K562 (cell line): Measurements from ENCODE around the gene CIAO1. TPM values are rescaled to one million over a fixed set of nuclear protein-coding genes. Genes with fewer than 3 reads are reported as not detected.

Experiments
- ATF4 ChIP-seq: fragments of 450-650 bp; formaldehyde crosslinking; IDR thresholded peaks from 2 replicates; pipeline ENCODE4 v1.4.0; 2022; ENCODE audit warnings: mild to moderate bottlenecking, moderate library complexity
- BHLHE40 ChIP-seq: IDR thresholded peaks from 2 replicates; pipeline ENCODE4 v1.6.1; 2011; ENCODE audit warnings: low read length, improper control_type of control experiment
- EGR1 ChIP-seq: fragments of 450-650 bp; conservative IDR thresholded peaks from 2 replicates; pipeline ENCODE4 v1.6.1; 2017; ENCODE audit warnings: mild to moderate bottlenecking
- ELF1 ChIP-seq: fragments of 200-800 bp; sonication (Bioruptor generic); IDR thresholded peaks from 2 replicates; pipeline ENCODE4 v1.6.1; 2016; ENCODE audit warnings: missing genetic modification characterization, missing compliant biosample characterization
- ETS1 ChIP-seq: conservative IDR thresholded peaks from 2 replicates; pipeline ENCODE4 v1.6.1; 2011; ENCODE audit warnings: low read depth, mild to moderate bottlenecking, low read length; ENCODE audit not compliant: control insufficient read depth
- ETV5 ChIP-seq: sonication (generic); formaldehyde crosslinking; IDR thresholded peaks from 2 replicates; pipeline ENCODE4 v1.4.0; 2020; ENCODE audit warnings: low read depth, mild to moderate bottlenecking, missing genetic modification reagents
- GATAD2B ChIP-seq: fragments of 450-650 bp; IDR thresholded peaks from 2 replicates; pipeline ENCODE4 v1.6.1; 2017; ENCODE audit warnings: mild to moderate bottlenecking, borderline replicate concordance
- HDGF ChIP-seq: fragments of 450-650 bp; IDR thresholded peaks from 2 replicates; pipeline ENCODE4 v1.6.1; 2016
- ILF3 ChIP-seq: fragments of 450-650 bp; IDR thresholded peaks from 2 replicates; pipeline ENCODE4 v1.6.1; 2018; ENCODE audit warnings: antibody characterized with exemption, mild to moderate bottlenecking, moderate library complexity, borderline replicate concordance
- MYC ChIP-seq, 2 experiments: fragments of 250-450 bp in 1 of 2; sonication (Bioruptor Pico) in 1 of 2; IDR thresholded peaks; 2 replicates each; pipeline versions ENCODE4 v1.5.1 to v1.6.1; 2012 to 2021; ENCODE audit warnings: low read depth in 2 of 2, borderline replicate concordance in 1 of 2, improper control_type of control experiment in 1 of 2, low read length in 1 of 2, mild to moderate bottlenecking in 1 of 2, moderate library complexity in 1 of 2
- NELFE ChIP-seq: IDR thresholded peaks from 2 replicates; pipeline ENCODE4 v1.6.1; 2011; ENCODE audit warnings: mild to moderate bottlenecking; ENCODE audit not compliant: insufficient read depth, insufficient read length
- NR2C2 ChIP-seq, 2 experiments: fragments of 200-800 bp in 1 of 2; sonication (Bioruptor generic) in 1 of 2; sonication (generic) in 1 of 2; formaldehyde crosslinking in 1 of 2; IDR thresholded peaks; 2 replicates each; pipeline versions ENCODE4 v1.6.1 to v1.8.0; 2016 to 2022; ENCODE audit warnings: mild to moderate bottlenecking in 1 of 2, missing compliant biosample characterization in 1 of 2, missing genetic modification characterization in 1 of 2, missing genetic modification reagents in 1 of 2
- POLR3G ChIP-seq: IDR thresholded peaks from 2 replicates; pipeline ENCODE4 v1.6.1; 2011; ENCODE audit not compliant: insufficient read length, insufficient replicate concordance; ENCODE audit errors: extremely low read depth
- RBM22 ChIP-seq: fragments of 200-400 bp; formaldehyde crosslinking; IDR thresholded peaks from 2 replicates; pipeline ENCODE4 v1.6.1; 2018; ENCODE audit warnings: low read length, low read depth; ENCODE audit not compliant: poor library complexity, severe bottlenecking
- RHOXF2B ChIP-seq: fragments of 250-450 bp; sonication (Bioruptor Pico); conservative IDR thresholded peaks from 2 replicates; pipeline ENCODE4 v1.5.1; 2021
- SNIP1 ChIP-seq: fragments of 450-650 bp; IDR thresholded peaks from 2 replicates; pipeline ENCODE4 v1.7.1; 2017; ENCODE audit warnings: low read depth, mild to moderate bottlenecking
- TCF15 ChIP-seq: fragments of 250-450 bp; sonication (Bioruptor Pico); IDR thresholded peaks from 2 replicates; pipeline ENCODE4 v1.8.0; 2022; ENCODE audit warnings: moderate library complexity, mild to moderate bottlenecking, inconsistent platforms
- THAP7 ChIP-seq: fragments of 250-450 bp; sonication (Bioruptor Pico); IDR thresholded peaks from 2 replicates; pipeline ENCODE4 v1.5.0; 2021
- ZKSCAN3 ChIP-seq: fragments of 250-450 bp; sonication (Bioruptor Pico); IDR thresholded peaks from 2 replicates; pipeline ENCODE4 v1.4.0; 2020
- ZNF121 ChIP-seq: sonication (generic); formaldehyde crosslinking; conservative IDR thresholded peaks from 2 replicates; pipeline ENCODE4 v1.8.0; 2022; ENCODE audit warnings: missing genetic modification reagents
- ZNF436 ChIP-seq: fragments of 250-450, 450-650 bp; sonication (Bioruptor Pico); formaldehyde crosslinking; IDR thresholded peaks from 2 replicates; pipeline ENCODE4 v1.7.0; 2020; ENCODE audit warnings: mild to moderate bottlenecking
- ZNF561 ChIP-seq: fragments of 450-650 bp; formaldehyde crosslinking; conservative IDR thresholded peaks from 2 replicates; pipeline ENCODE4 v1.4.0; 2020; ENCODE audit warnings: mild to moderate bottlenecking, moderate library complexity
- ZNF655 ChIP-seq: fragments of 250-450 bp; sonication (Bioruptor Pico); IDR thresholded peaks from 2 replicates; pipeline ENCODE4 v1.5.0; 2021
- ZNF766 ChIP-seq: fragments of 200-800 bp; sonication (Bioruptor generic); conservative IDR thresholded peaks from 2 replicates; pipeline ENCODE4 v1.6.1; 2016; ENCODE audit warnings: missing genetic modification characterization, missing compliant biosample characterization
- polyA plus RNA-seq, 8 experiments: library from polyadenylated mRNA; depleted of rRNA in 4 of 8; stranded (reverse) in 5 of 8; unstranded in 3 of 8; fragments of >200 nt; fragmentation: Nextera tagmentation in 2 of 8; fragmentation: Illumina TruSeq in 1 of 8; extraction: Ambion mirVana in 2 of 8; extraction: Trizol in 1 of 8; gene quantifications; 2 replicates each; pipeline versions ENCODE4 v1.2.1 to v1.2.3, GENCODE V29; 2011 to 2014; ENCODE audit warnings: inconsistent platforms in 1 of 8, missing spikeins in 1 of 8
- total RNA-seq, 7 experiments: library from RNA; depleted of rRNA in 6 of 7; stranded (reverse); fragments of >200 nt in 6 of 7; fragmentation: Illumina TruSeq in 2 of 7; extraction: Trizol in 2 of 7; gene quantifications; 2 replicates each; pipeline versions ENCODE4 v1.2.1 to v1.2.3, GENCODE V29; 2011 to 2021; ENCODE audit warnings: low replicate concordance in 1 of 7

CIAO1 gene
- total and polyA plus RNA-seq, 9 of the 15 experiments (the other 6 are each of a cell fraction or from before 2014, with no cell fraction given): 11.4 to 156 (median 92.8) TPM

- TF ChIP-seq ZNF655 (no peak), SNIP1 (no peak), MYC (IDR thresholded peaks at IDR 0.05; ENCODE audit: low read depth, low read length) (no peak), MYC (CRISPR knock-in tag; IDR thresholded peaks at IDR 0.05; ENCODE audit: borderline replicate concordance, low read depth) (no peak), POLR3G (no peak), HDGF (no peak), NR2C2 (CRISPR knock-in tag; IDR thresholded peaks at IDR 0.05) (no peak), NR2C2 (tag; IDR thresholded peaks at IDR 0.05) (peak; percentile 47; the same call in 1 of the 2 replicates), ILF3 (no peak), ELF1 (tag) (peak; percentile 79), TCF15 (0 out of 2 replicates have a peak, but pooled peaks have one; percentile 46), GATAD2B (no peak), RBM22 (no peak), ZKSCAN3 (CRISPR knock-in tag) (no peak), ZNF561 (no peak), ZNF436 (CRISPR knock-in tag) (no peak), RHOXF2B (no peak), ATF4 (CRISPR knock-in tag) (peak; percentile 72; the same call in 1 of the 2 replicates), ZNF766 (peak; percentile 95), ETV5 (CRISPR knock-in tag) (no peak), ETS1 (no peak), EGR1 (no peak), BHLHE40 (no peak), NELFE (no peak), ZNF121 (CRISPR knock-in tag) (no peak), THAP7 (CRISPR knock-in tag) (no peak)
Observed at GRCh38 chr2:96225016-96225533, 41.0 kb upstream of the CIAO1 start (continued).
